ENCODE measurements around the gene AKNA. TPM values are rescaled to one million over a fixed set of nuclear protein-coding genes. Genes with fewer than 3 reads are reported as not detected.

Gene AKNA
- total RNA-seq, 1 experiment from 2014 or later, result 20.6 TPM

DNA sequence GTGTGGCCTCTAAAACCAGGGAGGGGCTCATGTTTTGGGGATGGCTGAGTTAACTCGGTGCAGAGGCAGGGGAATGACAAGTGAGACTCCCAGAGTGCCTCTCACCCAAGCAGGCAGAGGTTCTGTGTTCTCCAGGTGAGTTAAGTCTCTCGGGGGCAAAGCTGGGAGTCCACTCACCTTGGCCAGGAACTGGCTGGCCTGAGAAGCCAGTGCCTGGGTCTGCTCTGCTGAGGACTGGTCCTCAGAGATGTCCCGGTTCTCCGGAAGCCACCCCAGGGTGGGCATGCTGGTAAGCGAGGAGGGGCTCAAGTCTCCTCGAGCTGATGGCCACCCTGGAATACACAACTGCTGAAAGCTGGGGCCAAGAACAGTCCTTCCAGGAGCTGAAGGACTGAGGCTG is 20.4 kb downstream of the AKNA start (continued):
- TF ChIP-seq, protein P1, sequence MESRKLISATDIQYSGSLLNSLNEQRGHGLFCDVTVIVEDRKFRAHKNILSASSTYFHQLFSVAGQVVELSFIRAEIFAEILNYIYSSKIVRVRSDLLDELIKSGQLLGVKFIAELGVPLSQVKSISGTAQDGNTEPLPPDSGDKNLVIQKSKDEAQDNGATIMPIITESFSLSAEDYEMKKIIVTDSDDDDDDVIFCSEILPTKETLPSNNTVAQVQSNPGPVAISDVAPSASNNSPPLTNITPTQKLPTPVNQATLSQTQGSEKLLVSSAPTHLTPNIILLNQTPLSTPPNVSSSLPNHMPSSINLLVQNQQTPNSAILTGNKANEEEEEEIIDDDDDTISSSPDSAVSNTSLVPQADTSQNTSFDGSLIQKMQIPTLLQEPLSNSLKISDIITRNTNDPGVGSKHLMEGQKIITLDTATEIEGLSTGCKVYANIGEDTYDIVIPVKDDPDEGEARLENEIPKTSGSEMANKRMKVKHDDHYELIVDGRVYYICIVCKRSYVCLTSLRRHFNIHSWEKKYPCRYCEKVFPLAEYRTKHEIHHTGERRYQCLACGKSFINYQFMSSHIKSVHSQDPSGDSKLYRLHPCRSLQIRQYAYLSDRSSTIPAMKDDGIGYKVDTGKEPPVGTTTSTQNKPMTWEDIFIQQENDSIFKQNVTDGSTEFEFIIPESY (IDR thresholded peaks at IDR 0.05; ENCODE audit: extremely low read depth, insufficient replicate concordance, low read length), result no peak
- no peak for TF ChIP-seq POLR2AphosphoS5 (IDR thresholded peaks at IDR 0.05; ENCODE audit: low read depth, low read length)
- TF ChIP-seq POLR2A (IDR thresholded peaks at IDR 0.05; ENCODE audit: borderline replicate concordance, extremely low read depth, insufficient read depth, insufficient read length), result no peak
- no peak for TF ChIP-seq JUND (IDR thresholded peaks at IDR 0.05)
- no peak for TF ChIP-seq EZH2 (IDR thresholded peaks at IDR 0.05)
- no peak for TF ChIP-seq SIN3A (IDR thresholded peaks at IDR 0.05; ENCODE audit: low read depth)
- TF ChIP-seq TCF7L2 (IDR thresholded peaks at IDR 0.05; ENCODE audit: borderline replicate concordance, extremely low read depth, insufficient read depth, insufficient read length), result no peak

DNA sequence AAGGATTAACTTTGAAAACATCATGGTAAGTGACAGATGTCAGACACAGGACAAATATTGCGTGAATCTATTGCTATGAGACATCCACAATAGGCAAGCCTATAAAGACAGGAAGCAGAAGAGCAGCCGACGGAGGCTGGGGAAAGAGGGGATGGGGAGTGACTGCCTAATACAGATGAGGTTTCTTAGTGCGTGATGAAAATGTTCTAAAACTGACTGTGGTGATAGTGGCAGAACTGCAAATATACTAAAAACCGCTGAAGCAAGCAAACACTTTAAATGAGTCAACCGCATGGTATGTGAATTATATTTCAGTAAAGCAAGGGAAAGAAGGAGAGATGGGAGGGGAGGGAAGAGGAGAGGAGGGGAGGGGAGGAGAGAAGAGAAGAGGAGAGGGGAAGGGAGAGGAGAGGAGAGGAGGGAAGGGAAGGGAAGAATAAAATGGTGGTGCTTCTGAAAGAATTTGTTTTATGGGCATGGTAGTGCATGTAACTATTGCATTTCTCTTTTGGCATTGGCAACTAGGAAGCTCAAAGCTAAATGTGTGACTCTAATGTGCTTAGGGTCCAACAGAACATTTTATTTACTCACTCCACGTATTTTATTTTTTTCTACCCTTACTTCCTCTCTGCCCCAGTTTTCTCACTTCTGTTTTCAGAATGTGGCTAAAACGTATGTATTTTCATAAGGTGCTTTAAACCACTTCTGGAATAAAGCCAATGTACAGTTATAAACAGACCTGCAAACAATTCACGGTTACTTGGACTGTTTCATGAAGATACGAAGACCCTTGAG is 21.3 kb downstream of the AKNA start:
- ATAC-seq, result no peak; the same call in 1 of the 2 replicates
- no TSS peak for BruUV-seq (replicated peaks)
- no peak overlapping the region for H3K9ac ChIP-seq (ENCODE audit: low read length)
- no peaks in the 10 kb centered on the region for H3K9me2 ChIP-seq (ENCODE audit: insufficient read depth)
- RAD21 ChIA-PET (ENCODE audit: low non-redundant PET in 1 of 2, low total read pairs in 2 of 2, uncharacterized antibody in 2 of 2, unreplicated experiment in 2 of 2), result no interaction called here
- H4K20me1 ChIP-seq (ENCODE audit: insufficient read depth), result no peaks in the 10 kb centered on the region
- no peak overlapping the region for H3K4me3 ChIP-seq (replicated peaks in 1 of 2; ENCODE audit: low read depth in 1 of 2, low read length in 2 of 2)
- no peak overlapping the region for H3K4me2 ChIP-seq (ENCODE audit: low read length)
- TF ChIP-seq SIN3A (IDR thresholded peaks at IDR 0.05; ENCODE audit: low read depth) (no peak), EZH2phosphoT487 (IDR thresholded peaks at IDR 0.05; ENCODE audit: borderline replicate concordance) (no peak)
- H3K4me1 ChIP-seq (ENCODE audit: control insufficient read depth in 1 of 2, insufficient read depth in 2 of 2, low read length in 2 of 2), result peaks cover 0 to 8% of the 10 kb centered on the region in 2 experiments; a peak in 2 of 4 replicates
- H3K79me2 ChIP-seq (ENCODE audit: insufficient read depth, low read length), result no peaks in the 10 kb centered on the region
- no peaks in the 10 kb centered on the region for H3K36me3 ChIP-seq (ENCODE audit: control insufficient read depth in 1 of 2, insufficient read depth in 2 of 2, low read length in 2 of 2)
- intact Hi-C loops (cut with micrococcal nuclease), result no loop called here
- CTCF ChIA-PET, result interaction anchor here (0.9 kb wide), 1 partner anchor 38 kb away, joined by 3 read pairs; no protein-coding TSS in a partner anchor
- H3K27me3 ChIP-seq (ENCODE audit: insufficient read depth, low read length), result no peaks in the 10 kb centered on the region
- H3K27ac ChIP-seq (ENCODE audit: low read depth, low read length), result no peak overlapping the region
- H2AFZ ChIP-seq (ENCODE audit: low read depth, low read length, poor library complexity, severe bottlenecking), result no peak overlapping the region
- POLR2A ChIA-PET, result no interaction called here
- DNase-seq (ENCODE audit: low read depth, low spot score), result no peak
- H3K9me3 ChIP-seq (ENCODE audit: control insufficient read depth in 1 of 2, insufficient read depth in 1 of 2, low read depth in 1 of 2, low read length in 2 of 2), result no peaks in the 10 kb centered on the region
